ENCODE results near the gene SNX33. TPM values are rescaled to one million over a fixed set of nuclear protein-coding genes. Genes with fewer than 3 reads are reported as not detected.
"Not testable (repeated sequence)": the region's sequence is repeated elsewhere in the genome, so short reads cannot be mapped to it uniquely, and the experiment has no call there.

SNX33 gene
- total and polyA plus RNA-seq, 7 experiments from 2014 or later: 0.13 to 3.4 (median 1.3) TPM

DNA sequence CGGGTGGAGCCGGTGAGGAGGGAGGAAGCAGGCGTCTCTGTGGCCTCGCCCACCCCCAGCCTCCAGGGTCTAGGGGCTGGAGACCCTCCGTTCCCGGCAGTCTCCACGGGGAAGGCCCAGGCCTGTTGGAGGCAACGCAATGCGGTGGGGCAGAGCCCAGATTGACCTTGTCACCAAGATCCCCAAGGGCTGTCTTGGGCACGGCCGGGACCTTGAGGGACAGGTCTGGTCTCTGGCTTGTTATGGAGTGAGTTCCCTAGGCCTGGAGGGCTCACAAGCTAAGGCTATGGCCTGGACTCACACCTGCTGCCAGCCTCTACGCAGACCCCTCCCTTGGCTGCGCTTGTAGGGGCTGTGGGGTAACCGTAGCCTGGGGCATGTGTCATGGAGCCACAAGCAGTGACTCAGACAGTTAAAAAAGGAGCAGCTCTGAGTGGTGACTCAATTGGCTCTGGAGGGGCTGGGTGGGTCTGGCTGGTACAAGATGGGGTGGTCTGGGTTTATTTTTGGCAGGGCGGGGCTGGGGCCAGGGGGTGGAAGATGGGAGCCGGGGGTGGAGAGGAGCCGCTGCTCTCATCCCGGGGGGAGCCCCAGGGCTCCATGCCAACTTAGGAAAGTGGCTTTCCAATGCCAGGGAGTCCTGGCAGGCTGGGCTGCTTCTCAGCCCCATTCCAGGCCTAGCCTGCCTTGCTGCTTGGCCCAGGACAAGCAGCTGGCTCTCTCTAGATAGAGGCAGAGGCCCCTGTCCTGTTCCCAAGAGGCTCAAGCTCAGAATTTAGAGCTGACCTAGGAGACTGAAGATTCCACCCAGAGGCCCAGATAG, 55.9 kb downstream of the SNX33 start:
- H3K27me3 ChIP-seq (ENCODE audit: control insufficient read depth in 2 of 2, insufficient read depth in 2 of 2, low read length in 2 of 2); H3K4me1 ChIP-seq (ENCODE audit: control insufficient read depth in 2 of 2, insufficient read depth in 2 of 2, low read length in 2 of 2); H3K27ac Mint-ChIP-seq; intact Hi-C loops (cut with micrococcal nuclease); H3K36me3 Mint-ChIP-seq; H3K9me3 ChIP-seq (ENCODE audit: control insufficient read depth in 2 of 3, low read length in 3 of 3); POLR2A ChIA-PET; H3K4me3 ChIP-seq (ENCODE audit: low read length); H3K27me3 Mint-ChIP-seq; H3K4me1 Mint-ChIP-seq; H3K9me3 Mint-ChIP-seq; CTCF ChIA-PET; DNase-seq; H3K27ac ChIP-seq (ENCODE audit: low read depth, low read length); H3K36me3 ChIP-seq (ENCODE audit: control insufficient read depth in 2 of 3, insufficient read depth in 3 of 3, low read length in 3 of 3); H3K4me3 Mint-ChIP-seq: not testable (repeated sequence)
- peak; percentile 35 for ATAC-seq

DNA sequence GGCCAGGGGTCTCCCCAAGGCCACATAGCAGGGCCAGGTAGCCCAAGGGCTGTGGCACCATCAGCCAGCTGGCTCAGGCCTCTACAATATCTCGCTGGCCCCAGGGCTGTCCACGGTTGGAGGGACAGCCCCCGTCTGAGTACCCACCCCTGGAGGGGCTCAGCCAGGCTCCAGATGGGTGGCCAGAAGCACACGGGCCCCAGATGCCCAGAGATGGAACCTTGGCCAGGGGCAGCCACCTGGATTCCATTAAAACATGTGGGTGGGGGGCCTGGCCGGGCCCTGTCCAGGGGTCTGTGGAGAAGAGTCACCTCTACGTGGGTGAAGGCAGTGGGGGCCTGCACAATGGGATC, 56.5 kb downstream of the SNX33 start:
- no peaks in the 10 kb centered on the region for H3K4me1 ChIP-seq (ENCODE audit: control insufficient read depth in 2 of 2, insufficient read depth in 2 of 2, low read length in 2 of 2)
- POLR2A ChIA-PET: no interaction called here

DNA sequence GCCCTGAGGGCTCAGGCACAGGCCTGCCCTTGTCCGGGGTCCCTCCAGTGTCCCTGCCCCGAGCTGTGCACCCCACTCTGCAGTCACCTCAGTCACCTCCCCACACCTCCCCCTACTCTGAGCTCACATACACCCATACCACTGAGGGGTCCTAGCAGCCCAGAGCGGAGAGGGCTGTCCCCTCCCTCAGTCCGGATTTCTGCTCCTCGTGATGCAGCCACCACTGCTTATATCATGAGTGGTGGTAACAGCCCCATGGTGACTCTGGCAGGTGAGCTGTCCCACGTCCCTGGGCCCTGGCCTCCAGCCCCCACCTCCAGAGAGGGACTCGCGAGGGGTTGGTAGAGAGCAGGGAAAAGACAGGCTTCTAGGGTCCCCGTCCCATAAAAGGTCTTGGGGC, 56.9 kb downstream of the SNX33 start:
- no peak for ATAC-seq
- Mint-ChIP-seq H3K4me1 (peaks cover 0 to 4% (median 0%) of the 10 kb centered on the region in 7 donors), H3K9me3 (no peaks in the 10 kb centered on the region), H3K27ac (no peak overlapping the region), H3K4me3 (no peak overlapping the region), H3K36me3 (no peaks in the 10 kb centered on the region), H3K27me3 (no peaks in the 10 kb centered on the region)
- ChIA-PET CTCF (no interaction called here), POLR2A (no interaction called here)
- Histone ChIP-seq H3K36me3 (ENCODE audit: control insufficient read depth in 2 of 3, insufficient read depth in 3 of 3, low read length in 3 of 3) (no peaks in the 10 kb centered on the region), H3K27me3 (ENCODE audit: control insufficient read depth in 2 of 2, insufficient read depth in 2 of 2, low read length in 2 of 2) (no peaks in the 10 kb centered on the region), H3K4me1 (ENCODE audit: control insufficient read depth in 2 of 2, insufficient read depth in 2 of 2, low read length in 2 of 2) (no peaks in the 10 kb centered on the region), H3K9me3 (ENCODE audit: control insufficient read depth in 2 of 3, low read length in 3 of 3) (no peaks in the 10 kb centered on the region), H3K27ac (ENCODE audit: low read depth, low read length) (no peak overlapping the region), H3K4me3 (ENCODE audit: low read length) (no peak overlapping the region)
- no peak for DNase-seq
- intact Hi-C loops (cut with micrococcal nuclease): no loop called here

More for the DNA sequence above, 56.5 kb downstream of the SNX33 start:
- intact Hi-C loops (cut with micrococcal nuclease): no loop called here
- no peak overlapping the region for H3K27ac Mint-ChIP-seq
- no peak overlapping the region for H3K4me3 Mint-ChIP-seq
- H3K27me3 Mint-ChIP-seq: no peaks in the 10 kb centered on the region
- no peaks in the 10 kb centered on the region for H3K27me3 ChIP-seq (ENCODE audit: control insufficient read depth in 2 of 2, insufficient read depth in 2 of 2, low read length in 2 of 2)
- H3K4me1 Mint-ChIP-seq: peaks cover 0 to 4% (median 0%) of the 10 kb centered on the region in 7 donors
- CTCF ChIA-PET: no interaction called here
- H3K9me3 ChIP-seq (ENCODE audit: control insufficient read depth in 2 of 3, low read length in 3 of 3): no peaks in the 10 kb centered on the region
- H3K36me3 Mint-ChIP-seq: no peaks in the 10 kb centered on the region
- no peaks in the 10 kb centered on the region for H3K9me3 Mint-ChIP-seq
- no peak overlapping the region for H3K4me3 ChIP-seq (ENCODE audit: low read length)
- no peak overlapping the region for H3K27ac ChIP-seq (ENCODE audit: low read depth, low read length)
- ATAC-seq: no peak
- no peak for DNase-seq
- no peaks in the 10 kb centered on the region for H3K36me3 ChIP-seq (ENCODE audit: control insufficient read depth in 2 of 3, insufficient read depth in 3 of 3, low read length in 3 of 3)

DNA sequence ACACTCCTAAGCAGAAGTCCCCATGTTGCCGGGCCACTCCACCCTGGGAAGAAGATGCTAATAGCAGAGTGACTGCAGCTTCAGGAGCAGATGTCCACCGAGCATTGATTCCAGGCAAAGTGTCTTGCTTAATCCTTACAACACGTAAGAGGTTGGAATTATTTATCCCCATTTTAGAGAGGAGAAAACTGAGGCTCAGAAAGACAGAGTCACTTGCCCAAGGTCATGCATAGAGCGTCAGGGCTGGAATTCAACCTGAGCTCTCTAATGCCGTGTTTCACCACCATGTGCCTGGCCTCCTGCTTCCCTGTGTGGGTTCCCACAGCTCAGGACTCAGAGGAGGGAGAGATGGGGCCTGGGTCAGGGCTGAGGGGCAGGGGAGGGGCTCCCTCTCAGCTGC, 57.7 kb downstream of the SNX33 start:
- H3K4me3 ChIP-seq (ENCODE audit: low read length); H3K27me3 ChIP-seq (ENCODE audit: control insufficient read depth in 2 of 2, insufficient read depth in 2 of 2, low read length in 2 of 2); H3K4me1 ChIP-seq (ENCODE audit: control insufficient read depth in 2 of 2, insufficient read depth in 2 of 2, low read length in 2 of 2); intact Hi-C loops (cut with micrococcal nuclease); H3K4me3 Mint-ChIP-seq; H3K9me3 ChIP-seq (ENCODE audit: control insufficient read depth in 2 of 3, low read length in 3 of 3); H3K27ac Mint-ChIP-seq; ATAC-seq; H3K27me3 Mint-ChIP-seq; CTCF ChIA-PET; POLR2A ChIA-PET; H3K4me1 Mint-ChIP-seq; DNase-seq; H3K27ac ChIP-seq (ENCODE audit: low read depth, low read length); H3K36me3 ChIP-seq (ENCODE audit: control insufficient read depth in 2 of 3, insufficient read depth in 3 of 3, low read length in 3 of 3); H3K36me3 Mint-ChIP-seq; H3K9me3 Mint-ChIP-seq: not testable (repeated sequence)

DNA sequence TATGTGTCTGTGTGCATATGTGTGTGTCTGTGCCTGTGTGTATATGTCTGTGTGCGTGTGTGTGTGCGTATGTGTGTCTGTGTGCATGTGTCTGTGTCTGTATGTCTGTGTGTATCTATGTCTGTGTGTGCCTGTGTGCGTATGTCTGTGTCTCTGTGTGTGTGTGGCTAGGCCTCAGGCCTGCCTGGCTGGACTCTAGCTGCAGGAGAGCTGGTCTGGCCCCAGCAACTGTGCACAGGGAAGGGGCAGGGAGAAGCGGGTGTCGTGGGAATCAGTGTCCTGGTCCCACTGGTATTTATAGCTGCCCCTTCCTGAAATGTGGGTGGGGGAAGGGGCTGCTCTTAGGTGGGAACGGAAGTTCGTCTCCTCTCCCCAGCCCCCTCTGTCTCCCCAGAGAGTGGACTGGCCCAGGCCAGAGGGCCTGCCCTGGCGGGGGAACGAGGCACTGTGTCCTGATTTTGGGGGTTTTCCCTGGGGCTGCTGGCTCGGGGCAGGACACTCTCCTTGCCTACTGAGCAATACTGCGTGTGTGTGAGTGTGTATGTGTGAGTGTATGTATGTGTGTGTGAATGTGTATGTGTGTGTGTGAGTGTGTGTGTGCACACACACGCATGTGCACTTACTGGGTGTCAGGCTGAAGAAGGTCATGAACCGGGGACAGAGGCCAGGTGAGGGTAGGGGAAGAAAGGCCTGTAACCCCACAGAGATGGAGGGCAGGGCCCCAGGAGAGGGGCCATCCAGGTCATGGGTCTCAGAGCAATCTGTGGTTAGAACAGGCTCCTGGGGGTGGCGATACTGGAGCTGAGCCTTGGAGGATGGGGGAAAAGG, 58.4 kb downstream of the SNX33 start:
- peaks cover 0 to 4% (median 0%) of the 10 kb centered on the region in 5 donors for H3K27me3 Mint-ChIP-seq
- CTCF ChIA-PET: no interaction called here
- no peak overlapping the region for H3K27ac ChIP-seq (ENCODE audit: low read depth, low read length)

DNA sequence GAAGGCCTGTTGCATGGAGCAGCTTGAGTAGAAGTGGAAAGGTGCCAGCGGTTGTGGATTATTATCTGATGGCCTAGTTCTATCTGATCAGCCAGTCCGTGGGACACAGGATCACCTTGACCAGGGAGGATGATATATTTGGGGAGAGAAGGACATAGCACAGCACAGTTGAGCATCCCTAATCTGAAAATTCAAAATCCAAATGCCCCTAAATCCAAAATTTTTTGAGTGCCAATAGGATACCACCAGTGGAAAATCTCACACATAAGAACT, 58.9 kb downstream of the SNX33 start:
- peak overlapping the region in 1 of 9 donors; percentile 1 for H3K27ac Mint-ChIP-seq
- POLR2A ChIA-PET: no interaction called here
- H3K27me3 ChIP-seq (ENCODE audit: control insufficient read depth in 2 of 2, insufficient read depth in 2 of 2, low read length in 2 of 2): no peaks in the 10 kb centered on the region
- H3K27ac ChIP-seq (ENCODE audit: low read depth, low read length): no peak overlapping the region
- intact Hi-C loops (cut with micrococcal nuclease): no loop called here
- H3K36me3 Mint-ChIP-seq: no peaks in the 10 kb centered on the region
- no peaks in the 10 kb centered on the region for H3K36me3 ChIP-seq (ENCODE audit: control insufficient read depth in 2 of 3, insufficient read depth in 3 of 3, low read length in 3 of 3)
- no peaks in the 10 kb centered on the region for H3K4me1 ChIP-seq (ENCODE audit: control insufficient read depth in 2 of 2, insufficient read depth in 2 of 2, low read length in 2 of 2)
- peaks cover 0 to 5% (median 2%) of the 10 kb centered on the region in 5 donors for H3K27me3 Mint-ChIP-seq
- no peak overlapping the region for H3K4me3 ChIP-seq (ENCODE audit: low read length)
- ATAC-seq (no peak), DNase-seq (no peak)
- no peak overlapping the region for H3K4me3 Mint-ChIP-seq
- H3K9me3 ChIP-seq (ENCODE audit: control insufficient read depth in 2 of 3, low read length in 3 of 3): no peaks in the 10 kb centered on the region
- no peaks in the 10 kb centered on the region for H3K9me3 Mint-ChIP-seq
- CTCF ChIA-PET: no interaction called here
- H3K4me1 Mint-ChIP-seq: peaks cover 0 to 4% (median 0%) of the 10 kb centered on the region in 7 donors

More for the DNA sequence above, 58.4 kb downstream of the SNX33 start:
- Mint-ChIP-seq H3K36me3 (no peaks in the 10 kb centered on the region), H3K9me3 (no peaks in the 10 kb centered on the region), H3K4me1 (peaks cover 0 to 4% (median 0%) of the 10 kb centered on the region in 7 donors), H3K27ac (peak overlapping the region in 1 of 9 donors; percentile 1), H3K4me3 (no peak overlapping the region)
- Histone ChIP-seq H3K36me3 (ENCODE audit: control insufficient read depth in 2 of 3, insufficient read depth in 3 of 3, low read length in 3 of 3) (no peaks in the 10 kb centered on the region), H3K27me3 (ENCODE audit: control insufficient read depth in 2 of 2, insufficient read depth in 2 of 2, low read length in 2 of 2) (no peaks in the 10 kb centered on the region), H3K9me3 (ENCODE audit: control insufficient read depth in 2 of 3, low read length in 3 of 3) (no peaks in the 10 kb centered on the region), H3K4me3 (ENCODE audit: low read length) (no peak overlapping the region), H3K4me1 (ENCODE audit: control insufficient read depth in 2 of 2, insufficient read depth in 2 of 2, low read length in 2 of 2) (no peaks in the 10 kb centered on the region)
- DNase-seq (no peak), ATAC-seq (peak; percentile 24)
- POLR2A ChIA-PET: no interaction called here
- intact Hi-C loops (cut with micrococcal nuclease): no loop called here

DNA sequence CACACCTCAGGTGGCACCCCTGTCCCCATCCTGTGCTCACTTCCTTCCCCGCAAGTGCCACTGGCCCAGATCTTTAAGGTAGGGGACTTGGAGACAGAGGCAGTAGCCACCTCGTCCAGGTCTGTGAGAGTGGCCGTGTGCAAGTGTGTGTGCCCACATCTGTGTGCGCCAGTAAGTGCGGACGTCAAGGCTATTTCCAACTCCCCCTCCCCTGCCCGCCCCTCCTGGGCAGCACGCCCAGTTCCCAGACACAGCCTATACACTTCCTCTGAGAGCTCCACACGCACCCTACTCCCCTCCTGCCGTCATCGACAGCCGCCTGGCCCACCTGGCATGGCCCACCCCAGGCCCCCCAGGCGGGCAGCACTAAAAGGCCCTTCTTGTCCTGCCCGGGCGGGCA, 61.7 kb downstream of the SNX33 start:
- H3K36me3 ChIP-seq (ENCODE audit: control insufficient read depth in 2 of 3, insufficient read depth in 3 of 3, low read length in 3 of 3); H3K27ac Mint-ChIP-seq; H3K36me3 Mint-ChIP-seq; H3K9me3 ChIP-seq (ENCODE audit: control insufficient read depth in 2 of 3, low read length in 3 of 3); H3K4me3 ChIP-seq (ENCODE audit: low read length); H3K4me3 Mint-ChIP-seq; H3K4me1 Mint-ChIP-seq; H3K4me1 ChIP-seq (ENCODE audit: control insufficient read depth in 2 of 2, insufficient read depth in 2 of 2, low read length in 2 of 2); H3K9me3 Mint-ChIP-seq; CTCF ChIA-PET; POLR2A ChIA-PET; ATAC-seq; H3K27me3 ChIP-seq (ENCODE audit: control insufficient read depth in 2 of 2, insufficient read depth in 2 of 2, low read length in 2 of 2); intact Hi-C loops (cut with micrococcal nuclease); H3K27ac ChIP-seq (ENCODE audit: low read depth, low read length); DNase-seq: not testable (repeated sequence)
- peaks cover 14 to 23% (median 19%) of the 10 kb centered on the region in 5 donors for H3K27me3 Mint-ChIP-seq
